Hepatocyte (in vitro differentiated cells): ENCODE data around the gene POC1A. TPM values are rescaled to one million over a fixed set of nuclear protein-coding genes. Genes with fewer than 3 reads are reported as not detected.
A peak's percentile ranks its signal among the peaks of the same experiment; 100 is the strongest.

Experiments used
- DNase-seq: peaks from one replicate; pipeline ENCODE4 v3.0.0-alpha.2; 2016; ENCODE audit warnings: low spot score
- H2AFZ ChIP-seq: fragments of 200-600 bp; sonication (generic); 2 replicates; pipeline ENCODE4 v1.6.0; 2016; ENCODE audit warnings: antibody characterized with exemption, mild to moderate bottlenecking
- H3K27ac ChIP-seq: fragments of 200-600 bp; sonication (generic); 2 replicates; pipeline ENCODE4 v1.5.1; 2016; ENCODE audit warnings: mild to moderate bottlenecking
- H3K27me3 ChIP-seq: fragments of 200-600 bp; sonication (generic); 2 replicates; pipeline ENCODE4 v1.6.1; 2016
- H3K36me3 ChIP-seq: fragments of 200-600 bp; sonication (generic); replicated peaks from 2 replicates; pipeline ENCODE4 v1.5.1; 2016; ENCODE audit warnings: low read depth; ENCODE audit not compliant: insufficient read depth
- H3K4me1 ChIP-seq: fragments of 200-600 bp; sonication (generic); 2 replicates; pipeline ENCODE4 v1.5.1; 2016; ENCODE audit warnings: mild to moderate bottlenecking, moderate library complexity; ENCODE audit not compliant: insufficient read depth
- H3K4me2 ChIP-seq: fragments of 200-600 bp; sonication (generic); 2 replicates; pipeline ENCODE4 v1.6.0; 2016
- H3K4me3 ChIP-seq: fragments of 200-600 bp; sonication (generic); 2 replicates; pipeline ENCODE4 v1.5.1; 2016; ENCODE audit warnings: mild to moderate bottlenecking
- H3K79me2 ChIP-seq: fragments of 200-600 bp; sonication (generic); 2 replicates; pipeline ENCODE4 v1.6.0; 2017; ENCODE audit warnings: mild to moderate bottlenecking
- H3K9me2 ChIP-seq: fragments of 200-600 bp; sonication (generic); replicated peaks from 2 replicates; pipeline ENCODE4 v1.6.0; 2017; ENCODE audit warnings: mild to moderate bottlenecking; ENCODE audit not compliant: insufficient read depth
- H3K9me3 ChIP-seq: fragments of 200-600 bp; sonication (generic); 2 replicates; pipeline ENCODE4 v1.5.1; 2016; ENCODE audit warnings: low read depth, mild to moderate bottlenecking
- H4K20me1 ChIP-seq: fragments of 200-600 bp; sonication (generic); 2 replicates; pipeline ENCODE4 v1.6.0; 2016; ENCODE audit warnings: mild to moderate bottlenecking; ENCODE audit not compliant: insufficient read depth, poor library complexity, severe bottlenecking
- EZH2 ChIP-seq: fragments of 200-600 bp; sonication (generic); IDR thresholded peaks from 2 replicates; pipeline ENCODE4 v1.6.1; 2016; ENCODE audit warnings: antibody characterized with exemption, mild to moderate bottlenecking, borderline replicate concordance
- EZH2phosphoT487 ChIP-seq: fragments of 200-600 bp; sonication (generic); IDR thresholded peaks from one replicate; pipeline ENCODE4 v1.6.1; 2018; ENCODE audit warnings: antibody characterized with exemption, mild to moderate bottlenecking, low read depth, moderate library complexity; ENCODE audit not compliant: unreplicated experiment, severe bottlenecking
- WGBS: methylation state at CpG from one replicate; pipeline ENCODE4 v1.1.6; 2016; ENCODE audit warnings: low lambda C conversion rate; ENCODE audit errors: missing lambda C conversion rate; 5-methylcytosine and 5-hydroxymethylcytosine counted together
- polyA plus RNA-seq: library from polyadenylated mRNA; unstranded; fragments of >200 nt; fragmentation: Nextera tagmentation; extraction: Ambion mirVana; gene quantifications from 2 replicates; pipeline ENCODE4 v1.2.1, GENCODE V29; 2016
- total RNA-seq: library from RNA; depleted of rRNA; stranded (reverse); fragments of >200 nt; gene quantifications from 2 replicates; pipeline ENCODE4 v1.2.3, GENCODE V29; 2014
- TF ChIP-seq, protein P1 (sequence below): fragments of 200-600 bp; sonication (generic); IDR thresholded peaks from 2 replicates; pipeline ENCODE4 v1.5.1; 2016; ENCODE audit warnings: antibody characterized with exemption, mild to moderate bottlenecking; ENCODE audit not compliant: poor library complexity

Gene POC1A
- total and polyA plus RNA-seq, 2 experiments from 2014 or later = 2.6 to 3.7 TPM

DNA sequence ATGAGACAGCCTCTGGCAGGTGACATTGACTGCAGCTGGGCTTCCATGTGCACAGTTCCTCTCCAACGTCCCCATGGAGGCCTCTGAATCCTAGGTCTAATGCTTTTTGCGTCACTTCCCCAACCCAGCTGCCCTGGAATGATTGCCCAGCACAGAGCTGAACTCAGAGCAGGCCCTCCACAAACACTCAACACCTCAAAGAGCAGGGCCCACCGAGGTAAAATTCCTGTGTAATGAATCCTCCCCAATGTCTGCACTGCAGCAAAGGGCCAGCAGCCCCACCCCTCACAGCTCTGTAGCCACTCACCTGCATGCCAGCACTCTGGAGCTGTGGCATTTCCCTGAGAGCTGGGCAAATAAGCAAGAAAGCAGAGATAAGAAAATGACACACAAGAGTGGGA lies 55.2 kb downstream of the POC1A start:
- no peaks in the 10 kb centered on the region for H3K27me3 ChIP-seq
- H3K36me3 ChIP-seq = no peaks in the 10 kb centered on the region
- TF ChIP-seq, protein P1, sequence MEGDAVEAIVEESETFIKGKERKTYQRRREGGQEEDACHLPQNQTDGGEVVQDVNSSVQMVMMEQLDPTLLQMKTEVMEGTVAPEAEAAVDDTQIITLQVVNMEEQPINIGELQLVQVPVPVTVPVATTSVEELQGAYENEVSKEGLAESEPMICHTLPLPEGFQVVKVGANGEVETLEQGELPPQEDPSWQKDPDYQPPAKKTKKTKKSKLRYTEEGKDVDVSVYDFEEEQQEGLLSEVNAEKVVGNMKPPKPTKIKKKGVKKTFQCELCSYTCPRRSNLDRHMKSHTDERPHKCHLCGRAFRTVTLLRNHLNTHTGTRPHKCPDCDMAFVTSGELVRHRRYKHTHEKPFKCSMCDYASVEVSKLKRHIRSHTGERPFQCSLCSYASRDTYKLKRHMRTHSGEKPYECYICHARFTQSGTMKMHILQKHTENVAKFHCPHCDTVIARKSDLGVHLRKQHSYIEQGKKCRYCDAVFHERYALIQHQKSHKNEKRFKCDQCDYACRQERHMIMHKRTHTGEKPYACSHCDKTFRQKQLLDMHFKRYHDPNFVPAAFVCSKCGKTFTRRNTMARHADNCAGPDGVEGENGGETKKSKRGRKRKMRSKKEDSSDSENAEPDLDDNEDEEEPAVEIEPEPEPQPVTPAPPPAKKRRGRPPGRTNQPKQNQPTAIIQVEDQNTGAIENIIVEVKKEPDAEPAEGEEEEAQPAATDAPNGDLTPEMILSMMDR = no peak
- TF ChIP-seq EZH2 (no peak), EZH2phosphoT487 (no peak)
- H4K20me1 ChIP-seq = no peaks in the 10 kb centered on the region
- H2AFZ ChIP-seq = no peak overlapping the region
- H3K9me3 ChIP-seq = no peaks in the 10 kb centered on the region
- WGBS = 52% methylated on average over 3 of the region's 3 CpGs
- peak overlapping the region; percentile 81 for H3K27ac ChIP-seq
- H3K4me2 ChIP-seq = no peak overlapping the region
- DNase-seq = peak; percentile 60
- H3K4me1 ChIP-seq = peaks cover 5% of the 10 kb centered on the region
- no peak overlapping the region for H3K4me3 ChIP-seq
- H3K9me2 ChIP-seq = no peaks in the 10 kb centered on the region
- no peaks in the 10 kb centered on the region for H3K79me2 ChIP-seq

DNA sequence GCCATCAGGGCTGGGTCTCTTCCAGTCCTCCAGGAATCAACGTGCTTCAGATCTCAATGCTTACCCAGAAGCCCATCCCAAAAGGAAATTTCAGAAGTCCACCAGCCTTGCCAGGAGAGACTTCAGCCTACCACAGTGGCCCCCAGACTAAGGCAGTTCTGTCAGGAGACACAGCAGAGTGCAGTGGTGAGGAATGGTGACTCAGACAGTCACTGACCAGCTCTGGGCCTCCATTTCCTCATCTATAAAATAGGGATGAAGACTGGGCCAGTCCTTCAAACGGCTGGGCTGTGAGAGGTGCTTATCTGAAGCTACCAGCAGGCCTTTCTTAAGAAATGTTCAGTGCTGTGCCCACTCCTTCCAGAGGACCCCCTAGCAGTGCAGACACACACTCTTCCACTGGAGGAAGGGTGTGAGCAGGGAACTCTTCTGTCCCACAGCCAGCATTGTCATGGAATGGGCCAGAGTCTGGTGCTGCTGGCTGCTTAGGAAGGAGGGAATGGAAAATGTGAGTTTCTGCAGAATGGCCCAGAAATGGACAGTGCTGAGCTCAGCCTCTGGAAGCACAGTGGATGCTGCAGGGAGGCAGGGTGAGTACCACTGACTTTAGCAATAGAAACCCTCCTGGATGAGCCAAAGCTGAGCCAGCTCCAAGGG lies 56.2 kb downstream of the POC1A start:
- Histone ChIP-seq H3K27me3 (no peaks in the 10 kb centered on the region), H3K4me2 (no peak overlapping the region), H2AFZ (no peak overlapping the region), H3K36me3 (no peaks in the 10 kb centered on the region), H3K9me3 (no peaks in the 10 kb centered on the region), H3K27ac (peak overlapping the region; percentile 81), H3K9me2 (no peaks in the 10 kb centered on the region), H4K20me1 (no peaks in the 10 kb centered on the region), H3K79me2 (no peaks in the 10 kb centered on the region), H3K4me3 (no peak overlapping the region), H3K4me1 (peaks cover 5% of the 10 kb centered on the region)
- TF ChIP-seq, protein P1 = no peak
- no peak for TF ChIP-seq EZH2
- no peak for TF ChIP-seq EZH2phosphoT487
- 93% methylated on average over 2 of the region's 2 CpGs for WGBS
- no peak for DNase-seq

DNA sequence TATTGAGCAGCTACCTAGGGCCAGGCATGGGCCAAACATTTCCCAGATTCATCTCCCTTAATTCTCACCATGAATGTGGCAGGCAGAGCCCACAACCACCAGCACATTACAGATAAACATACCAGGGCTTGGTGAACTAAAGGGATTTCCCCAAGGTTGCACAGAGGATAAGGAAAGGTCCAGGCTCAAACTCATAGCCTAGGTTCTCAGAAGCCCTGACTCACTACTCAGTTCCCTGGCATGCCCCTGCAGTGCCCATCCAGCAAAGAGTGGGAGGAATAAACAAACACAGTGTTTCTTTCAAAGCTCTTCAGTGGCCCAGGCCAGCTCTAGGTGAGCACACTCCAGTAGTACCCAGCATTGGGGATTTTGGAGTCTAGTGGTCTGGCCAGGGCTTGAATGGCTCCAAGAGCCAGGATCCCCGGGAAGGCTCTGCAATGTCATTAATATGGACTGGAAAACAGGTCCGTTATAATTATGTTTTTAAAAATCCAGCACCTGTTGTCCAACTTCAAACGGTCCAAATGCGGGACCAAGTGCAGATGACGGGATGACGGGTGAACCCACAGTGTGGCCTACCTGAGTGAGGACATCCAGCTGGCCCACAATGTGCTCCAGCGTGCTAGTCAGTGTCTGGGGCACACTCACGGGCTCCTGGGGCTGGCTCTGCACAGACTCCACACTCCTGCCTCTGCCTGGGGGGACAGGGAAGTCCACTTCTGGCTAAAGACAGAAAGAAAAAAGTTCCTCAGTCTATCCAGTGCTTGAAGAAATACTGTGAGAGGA lies 58.0 kb downstream of the POC1A start:
- WGBS = 95% methylated on average over 8 of the region's 8 CpGs
- Histone ChIP-seq H3K36me3 (no peaks in the 10 kb centered on the region), H3K4me2 (no peak overlapping the region), H3K4me3 (no peak overlapping the region), H3K9me2 (no peaks in the 10 kb centered on the region), H3K9me3 (no peaks in the 10 kb centered on the region), H2AFZ (no peak overlapping the region), H3K79me2 (no peaks in the 10 kb centered on the region), H4K20me1 (no peaks in the 10 kb centered on the region), H3K4me1 (peaks cover 7% of the 10 kb centered on the region), H3K27ac (no peak overlapping the region), H3K27me3 (no peaks in the 10 kb centered on the region)
- TF ChIP-seq EZH2phosphoT487 = no peak
- TF ChIP-seq, protein P1 = no peak
- no peak for TF ChIP-seq EZH2
- no peak for DNase-seq
